H9 (cell line): ENCODE measurements around the gene HSPG2. TPM values are rescaled to one million over a fixed set of nuclear protein-coding genes. Genes with fewer than 3 reads are reported as not detected.

ENCODE experiments used
- DNase-seq: peaks from one replicate; pipeline ENCODE4 v3.0.0-alpha.2; 2017
- H2AFZ ChIP-seq: one replicate; pipeline ENCODE4 v1.6.1; 2013; ENCODE audit warnings: mild to moderate bottlenecking, low read length, control low read depth, moderate library complexity
- H2AK5ac ChIP-seq: 2 replicates; pipeline ENCODE4 v1.6.1; 2013; ENCODE audit warnings: low read length, control low read depth, mixed read lengths; ENCODE audit not compliant: insufficient read length
- H2BK120ac ChIP-seq: one replicate; pipeline ENCODE4 v1.6.1; 2013; ENCODE audit warnings: low read depth, mild to moderate bottlenecking, low read length, control low read depth, inconsistent platforms; ENCODE audit not compliant: poor library complexity, severe bottlenecking
- H2BK12ac ChIP-seq: 2 replicates; pipeline ENCODE4 v1.6.1; 2013; ENCODE audit warnings: low read length, control low read depth, mixed read lengths, low read depth; ENCODE audit not compliant: insufficient read length
- H2BK15ac ChIP-seq: 2 replicates; pipeline ENCODE4 v1.6.1; 2013; ENCODE audit warnings: low read depth, low read length, control low read depth
- H2BK20ac ChIP-seq: one replicate; pipeline ENCODE4 v1.6.1; 2013; ENCODE audit warnings: low read depth, mild to moderate bottlenecking, low read length, control low read depth, inconsistent platforms; ENCODE audit not compliant: poor library complexity, severe bottlenecking
- H2BK5ac ChIP-seq: 2 replicates; pipeline ENCODE4 v1.6.1; 2013; ENCODE audit warnings: low read length, control low read depth, mixed read lengths; ENCODE audit not compliant: insufficient read length
- H3K14ac ChIP-seq: 2 replicates; pipeline ENCODE4 v1.6.1; 2013; ENCODE audit warnings: low read length, control low read depth; ENCODE audit not compliant: insufficient read depth
- H3K18ac ChIP-seq: 2 replicates; pipeline ENCODE4 v1.6.1; 2013; ENCODE audit warnings: low read depth, mild to moderate bottlenecking, mixed read lengths, low read length, control low read depth; ENCODE audit not compliant: insufficient read length
- H3K23ac ChIP-seq: 2 replicates; pipeline ENCODE4 v1.6.1; 2013; ENCODE audit warnings: low read length, control low read depth, mixed read lengths, low read depth; ENCODE audit not compliant: insufficient read length
- H3K23me2 ChIP-seq: 2 replicates; pipeline ENCODE4 v1.6.1; 2013; ENCODE audit warnings: low read depth, mild to moderate bottlenecking, mixed read lengths, low read length, control low read depth; ENCODE audit not compliant: insufficient read length, poor library complexity, severe bottlenecking
- H3K27ac ChIP-seq: 2 replicates; pipeline ENCODE4 v1.5.1; 2013; ENCODE audit warnings: low read length, control low read depth, mixed read lengths, low read depth; ENCODE audit not compliant: insufficient read length
- H3K27me3 ChIP-seq: 2 replicates; pipeline ENCODE4 v1.6.1; 2013; ENCODE audit warnings: low read length, control low read depth, inconsistent platforms; ENCODE audit not compliant: insufficient read depth
- H3K4ac ChIP-seq: 2 replicates; pipeline ENCODE4 v1.6.1; 2013; ENCODE audit warnings: low read depth, mild to moderate bottlenecking, control low read depth, inconsistent platforms, low read length, moderate library complexity
- H3K4me1 ChIP-seq: 2 replicates; pipeline ENCODE4 v1.6.1; 2013; ENCODE audit warnings: low read length, control low read depth, inconsistent platforms; ENCODE audit not compliant: insufficient read depth
- H3K4me2 ChIP-seq: 2 replicates; pipeline ENCODE4 v1.6.1; 2013; ENCODE audit warnings: low read length, control low read depth, mixed read lengths; ENCODE audit not compliant: insufficient read length, insufficient read depth
- H3K56ac ChIP-seq: 2 replicates; pipeline ENCODE4 v1.6.1; 2013; ENCODE audit warnings: low read depth, mild to moderate bottlenecking, mixed read lengths, low read length, control low read depth; ENCODE audit not compliant: insufficient read length
- H3K79me1 ChIP-seq: 2 replicates; pipeline ENCODE4 v1.6.1; 2013; ENCODE audit warnings: low read depth, mild to moderate bottlenecking, moderate library complexity, low read length, control low read depth, inconsistent platforms; ENCODE audit not compliant: insufficient read depth, poor library complexity, severe bottlenecking
- H3K79me2 ChIP-seq: 2 replicates; pipeline ENCODE4 v1.6.1; 2013; ENCODE audit warnings: low read length, control low read depth, inconsistent platforms; ENCODE audit not compliant: insufficient read depth
- H3K9ac ChIP-seq: 2 replicates; pipeline ENCODE4 v1.6.1; 2013; ENCODE audit warnings: low read length, control low read depth, mixed read lengths; ENCODE audit not compliant: insufficient read length; ENCODE audit errors: extremely low read depth
- H3K9me3 ChIP-seq: one replicate; pipeline ENCODE4 v1.6.1; 2013; ENCODE audit warnings: low read depth, low read length, inconsistent platforms; ENCODE audit not compliant: control insufficient read depth
- H3T11ph ChIP-seq: one replicate; pipeline ENCODE4 v1.6.1; 2013; ENCODE audit warnings: mild to moderate bottlenecking, low read length, control low read depth, inconsistent platforms
- H4K20me1 ChIP-seq: one replicate; pipeline ENCODE4 v1.6.1; 2013; ENCODE audit not compliant: control insufficient read depth, insufficient read length, insufficient read depth
- H4K5ac ChIP-seq: 2 replicates; pipeline ENCODE4 v1.6.1; 2013; ENCODE audit warnings: low read depth, mild to moderate bottlenecking, mixed read lengths, low read length, control low read depth; ENCODE audit not compliant: insufficient read length
- H4K8ac ChIP-seq: replicated peaks from 2 replicates; pipeline ENCODE4 v1.6.1; 2013; ENCODE audit warnings: low read length, control low read depth, mixed read lengths, low read depth; ENCODE audit not compliant: insufficient read length
- H4K91ac ChIP-seq: 2 replicates; pipeline ENCODE4 v1.6.1; 2013; ENCODE audit warnings: low read depth, mild to moderate bottlenecking, moderate library complexity, mixed read lengths, low read length, control low read depth; ENCODE audit not compliant: insufficient read length
- H3K27ac Mint-ChIP-seq, 3 experiments: 2 replicates in 2 of 3; 3 replicates in 1 of 3; pipeline ENCODE4 v1.8.0; 2020 to 2021; ENCODE audit warnings: mixed read lengths in 3 of 3, mild to moderate bottlenecking in 1 of 3, moderate library complexity in 1 of 3
- H3K27me3 Mint-ChIP-seq: 2 replicates; pipeline ENCODE4 v1.8.0; 2021; ENCODE audit warnings: low read depth, mild to moderate bottlenecking, moderate library complexity, mixed read lengths
- H3K36me3 Mint-ChIP-seq, 3 experiments: 2 replicates in 2 of 3; 3 replicates in 1 of 3; pipeline ENCODE4 v1.8.0; 2020 to 2021; ENCODE audit warnings: low read depth in 3 of 3, mixed read lengths in 3 of 3; ENCODE audit not compliant: insufficient read depth in 1 of 3
- H3K4me1 Mint-ChIP-seq, 2 experiments: 2 replicates each; pipeline ENCODE4 v1.8.0; 2020; ENCODE audit warnings: mixed read lengths in 2 of 2
- H3K4me3 Mint-ChIP-seq, 2 experiments: 2 replicates in 1 of 2; 3 replicates in 1 of 2; pipeline ENCODE4 v1.8.0; 2020 to 2021; ENCODE audit warnings: mild to moderate bottlenecking in 2 of 2, mixed read lengths in 2 of 2, moderate library complexity in 1 of 2
- H3K9me3 Mint-ChIP-seq, 2 experiments: 2 replicates in 1 of 2; 3 replicates in 1 of 2; pipeline ENCODE4 v1.8.0; 2020; ENCODE audit warnings: mild to moderate bottlenecking in 2 of 2, mixed read lengths in 2 of 2, moderate library complexity in 1 of 2
- CTCF ChIP-seq: fragments of 200-600 bp; sonication (generic); conservative IDR thresholded peaks from 3 replicates; pipeline ENCODE4 v1.8.0; 2021; ENCODE audit warnings: antibody characterized with exemption, mild to moderate bottlenecking
- WGBS: extraction: QIAGEN DNeasy Blood & Tissue Kit; methylation state at CpG from one replicate; pipeline ENCODE4 v1.1.7; 2013; ENCODE audit warnings: missing lambda C conversion rate, low lambda C conversion rate, mixed read lengths; ENCODE audit not compliant: insufficient read length; ENCODE audit errors: extremely low coverage; 5-methylcytosine and 5-hydroxymethylcytosine counted together
- total RNA-seq: library from RNA; stranded (reverse); gene quantifications from 2 replicates; pipeline ENCODE4 v1.2.1, GENCODE V29; 2021

The HSPG2 gene
- total RNA-seq, 1 experiment from 2014 or later = 90.0 TPM

GRCh38 chr1:21937372-21938121 is 437 bp upstream of the HSPG2 start:
- H3K4me1 Mint-ChIP-seq = peaks cover 58 to 65% of the 10 kb centered on the region in 2 experiments
- Histone ChIP-seq H3K27ac (no peak overlapping the region), H3K9me3 (no peaks in the 10 kb centered on the region), H2BK20ac (no peak overlapping the region), H2BK15ac (no peak overlapping the region), H2BK12ac (no peak overlapping the region), H3K14ac (peak overlapping the region; percentile 37; the same call in 1 of the 2 replicates), H4K20me1 (no peaks in the 10 kb centered on the region), H2AFZ (no peak overlapping the region), H3K18ac (peak overlapping the region; percentile 29), H3K79me1 (peaks cover under 1% of the 10 kb centered on the region), H3K4me1 (peaks cover 7% of the 10 kb centered on the region; the same call in 1 of the 2 replicates), H3K27me3 (no peaks in the 10 kb centered on the region), H3K4me2 (peak overlapping the region; percentile 61), H2BK120ac (no peak overlapping the region), H3T11ph (no peak overlapping the region), H3K56ac (no peak overlapping the region), H2BK5ac (no peak overlapping the region), H2AK5ac (no peak overlapping the region), H3K79me2 (peaks cover 2% of the 10 kb centered on the region; the same call in 1 of the 2 replicates), H3K23me2 (peaks cover 14% of the 10 kb centered on the region), H3K9ac (no peak overlapping the region), H4K91ac (no peak overlapping the region), H4K8ac (no peak overlapping the region), H3K23ac (no peak overlapping the region), H4K5ac (peak overlapping the region; percentile 22), H3K4ac (no peak overlapping the region)
- H3K4me3 Mint-ChIP-seq = peak overlapping the region; percentile 64 to 79
- H3K9me3 Mint-ChIP-seq = no peaks in the 10 kb centered on the region; a peak in 1 of 5 replicates
- no peak for TF ChIP-seq CTCF
- no CpG with 5 or more reads among the region's 69 CpGs for WGBS
- DNase-seq = peak; percentile 84
- H3K36me3 Mint-ChIP-seq = peaks cover 0 to 3% (median 0%) of the 10 kb centered on the region in 3 experiments; a peak in 2 of 7 replicates
- peaks cover 2% of the 10 kb centered on the region; the same call in 1 of the 2 replicates for H3K27me3 Mint-ChIP-seq
- peak overlapping the region; percentile 2 to 78 (median 42); a peak in 6 of 7 replicates for H3K27ac Mint-ChIP-seq
